HG03354 (cell line): Measurements from ENCODE around the gene NRXN2.

Experiments used
- ATAC-seq: cut with Tn5 transposase; IDR thresholded peaks from one replicate; pipeline ENCODE4 v1.9.1; 2021; ENCODE audit warnings: mild to moderate bottlenecking; ENCODE audit not compliant: unreplicated experiment, poor library complexity, severe bottlenecking

Gene NRXN2

DNA sequence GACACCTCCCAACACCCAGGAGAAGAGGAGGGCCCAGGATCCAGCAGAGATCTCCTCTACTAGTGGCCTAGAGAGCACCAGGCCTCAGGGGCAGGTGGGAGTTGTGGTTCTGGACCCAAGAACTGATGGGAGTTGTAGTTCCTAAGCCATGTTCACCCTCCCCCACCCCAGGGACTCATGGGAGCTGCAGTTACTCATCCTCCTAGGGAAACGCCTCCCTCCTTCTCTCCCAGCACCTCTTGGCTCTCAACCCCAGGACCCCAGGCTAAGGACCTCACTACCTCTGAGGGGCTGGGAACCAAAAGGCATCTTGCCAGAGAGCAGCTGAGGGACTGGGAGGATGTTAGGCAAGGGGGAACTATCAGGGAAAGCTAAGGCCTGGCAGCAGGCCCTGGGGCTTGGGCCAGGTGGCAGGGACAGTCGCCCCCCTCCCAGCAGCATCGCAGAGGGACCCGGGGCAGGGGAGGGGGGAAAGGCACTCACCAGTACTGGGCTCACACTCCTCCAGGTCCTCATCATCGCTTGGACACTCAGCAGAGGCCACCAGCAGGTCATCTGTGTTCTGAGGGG lies 103.1 kb downstream of the NRXN2 start:
- no peak for ATAC-seq

DNA sequence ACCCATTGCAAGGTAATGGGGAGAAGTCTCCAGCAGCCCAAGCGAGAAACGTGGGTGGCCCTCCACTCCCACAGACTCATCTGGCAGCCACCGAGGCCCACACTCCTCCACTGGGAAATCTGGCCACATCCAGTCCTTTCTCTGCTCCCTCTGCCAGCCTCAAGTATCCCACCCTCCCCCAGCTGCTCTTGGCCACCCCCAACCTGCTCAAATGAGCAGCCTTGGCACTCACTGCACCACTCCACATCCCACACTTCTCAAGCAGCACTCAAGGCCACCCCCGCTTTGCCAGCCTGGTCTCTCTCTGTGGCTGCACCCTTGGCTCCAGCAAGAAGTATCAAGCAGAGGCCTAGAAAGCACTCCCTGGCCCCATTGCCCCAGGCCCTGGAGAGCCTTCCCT lies 103.8 kb downstream of the NRXN2 start:
- ATAC-seq, result no peak

DNA sequence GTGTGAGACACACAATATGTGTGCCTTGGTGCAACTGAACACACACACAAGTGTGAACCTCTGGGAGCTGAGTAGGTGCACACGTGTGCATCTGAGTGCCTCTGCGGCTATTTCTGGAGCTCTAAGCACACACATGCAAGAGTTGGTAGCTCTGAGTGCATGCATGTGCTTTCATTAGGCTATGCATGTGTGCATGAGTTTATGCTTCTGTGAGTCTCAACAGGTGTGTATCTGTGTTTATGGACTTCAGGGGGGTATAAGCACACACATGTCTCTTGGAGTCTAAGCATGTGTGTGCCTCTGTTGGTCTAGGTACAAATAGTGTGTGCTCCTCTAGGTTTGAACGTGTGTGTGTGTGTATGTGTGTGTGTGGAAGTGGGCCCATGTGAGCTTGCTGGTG lies 106.2 kb downstream of the NRXN2 start:
- no peak for ATAC-seq

DNA sequence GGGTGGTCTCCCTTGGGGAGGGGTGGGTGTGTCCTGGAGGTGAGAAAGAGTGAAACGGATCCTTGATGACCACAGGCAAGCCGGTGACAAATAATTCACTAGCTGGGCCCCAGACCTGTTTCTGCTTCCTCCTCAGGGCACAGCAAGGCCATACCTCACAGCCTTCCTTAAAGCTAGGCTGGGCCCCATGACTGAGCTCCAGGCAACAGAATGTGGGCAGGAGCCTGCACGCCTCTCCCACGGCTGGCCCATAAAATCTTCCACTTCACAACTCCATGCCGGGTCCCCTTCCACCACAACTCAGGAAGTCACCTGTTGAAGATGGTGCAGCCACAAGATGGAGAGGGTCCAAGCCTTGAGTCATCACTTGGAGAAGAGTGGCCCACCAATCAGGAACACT lies 108.1 kb downstream of the NRXN2 start:
- no peak for ATAC-seq

GRCh38 chr11:64613648-64614047 lies 109.3 kb downstream of the NRXN2 start:
- ATAC-seq, result no peak

DNA sequence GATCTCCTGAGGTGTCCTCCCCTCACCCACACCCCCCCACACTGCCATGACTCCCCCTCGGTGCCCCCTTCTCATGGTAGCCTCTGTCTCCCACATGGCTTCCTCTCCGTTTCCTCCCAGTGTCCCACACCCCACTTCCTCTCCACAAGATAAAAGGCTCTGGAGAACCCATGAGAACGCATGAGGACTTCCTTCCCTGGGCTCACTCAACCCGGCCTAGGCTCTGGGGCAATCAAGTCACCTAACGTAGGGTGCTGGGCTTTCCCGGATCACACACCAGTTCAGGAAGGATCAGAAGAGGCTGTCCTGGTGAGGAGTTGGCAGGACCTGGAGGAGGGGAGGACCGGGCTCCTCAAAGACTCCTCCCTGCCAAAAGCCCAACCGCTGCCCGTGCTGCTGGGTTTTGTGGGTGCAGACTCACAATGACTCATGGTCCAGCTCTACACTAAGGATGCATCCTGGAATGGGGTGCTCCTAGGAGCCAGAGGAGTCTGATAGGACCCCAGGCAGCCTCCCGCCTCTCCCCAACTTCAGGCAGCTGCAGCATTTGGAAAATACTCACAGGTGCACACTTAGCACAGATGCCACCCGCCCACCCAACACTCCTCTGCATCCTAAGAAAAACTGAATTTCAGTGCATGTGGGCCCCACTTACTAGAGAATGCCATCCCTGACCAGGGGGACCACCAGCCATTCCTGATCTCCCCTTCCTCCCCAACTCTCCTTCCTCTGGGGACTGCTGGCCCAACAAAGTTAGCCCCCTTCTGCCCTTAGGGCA lies 110.9 kb downstream of the NRXN2 start:
- ATAC-seq, result no peak

GRCh38 chr11:64611176-64611575 lies 111.8 kb downstream of the NRXN2 start:
- no peak for ATAC-seq

DNA sequence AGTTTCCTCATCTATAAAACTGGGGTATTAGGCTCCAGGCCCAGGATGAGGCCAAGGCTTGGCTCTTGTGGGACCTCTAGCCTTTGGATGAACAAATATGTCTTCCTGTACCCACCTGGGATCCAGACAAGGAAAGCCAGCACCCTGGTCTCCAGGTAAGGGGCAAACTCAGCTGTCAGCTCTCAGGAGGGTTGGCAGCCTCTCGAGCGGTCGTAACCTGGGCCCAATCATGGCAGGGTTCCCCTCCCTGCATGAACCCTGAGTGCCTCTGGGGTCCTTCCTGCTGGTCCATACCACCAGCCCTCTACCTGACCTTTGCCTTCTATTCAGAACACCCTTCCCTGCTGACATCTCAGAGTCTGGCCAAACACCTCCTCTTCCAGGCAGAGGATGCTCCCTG lies 112.4 kb downstream of the NRXN2 start:
- no peak for ATAC-seq

DNA sequence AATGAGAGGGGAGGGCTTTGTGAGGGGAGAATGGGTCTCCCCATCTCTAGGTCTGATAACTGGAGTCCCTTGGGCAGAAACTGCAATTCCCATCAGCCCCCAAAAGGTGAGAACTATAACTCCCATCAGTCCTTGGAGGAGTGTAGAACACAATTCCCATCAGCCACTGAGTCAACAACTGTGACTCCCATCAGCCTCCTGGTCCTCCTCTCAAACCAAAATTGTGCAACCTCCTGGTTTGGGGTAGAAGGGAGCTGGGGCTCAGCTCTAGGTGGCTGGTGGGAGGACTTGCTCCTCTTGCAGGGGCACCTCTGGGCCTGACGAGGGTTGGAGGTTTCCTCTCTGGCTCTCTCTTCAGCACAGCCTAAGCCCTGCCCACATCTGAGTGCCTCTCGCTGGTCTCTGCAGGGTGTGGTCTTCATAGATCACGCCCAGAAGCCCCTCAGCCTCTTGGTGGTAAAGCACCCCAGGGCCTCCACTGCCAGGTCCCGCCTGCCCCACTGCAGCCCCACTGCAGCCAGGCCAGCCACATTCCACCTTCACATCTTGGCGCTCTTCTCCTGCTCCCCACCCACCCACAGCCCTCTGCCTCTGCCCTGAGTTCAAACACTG lies 113.5 kb downstream of the NRXN2 start:
- ATAC-seq, result no peak

- no peak for ATAC-seq
These were observed 114.4 kb downstream of the NRXN2 start for GRCh38 chr11:64608636-64609035.

- ATAC-seq, result no peak
These were observed 115.0 kb downstream of the NRXN2 start for GRCh38 chr11:64608046-64608445.

DNA sequence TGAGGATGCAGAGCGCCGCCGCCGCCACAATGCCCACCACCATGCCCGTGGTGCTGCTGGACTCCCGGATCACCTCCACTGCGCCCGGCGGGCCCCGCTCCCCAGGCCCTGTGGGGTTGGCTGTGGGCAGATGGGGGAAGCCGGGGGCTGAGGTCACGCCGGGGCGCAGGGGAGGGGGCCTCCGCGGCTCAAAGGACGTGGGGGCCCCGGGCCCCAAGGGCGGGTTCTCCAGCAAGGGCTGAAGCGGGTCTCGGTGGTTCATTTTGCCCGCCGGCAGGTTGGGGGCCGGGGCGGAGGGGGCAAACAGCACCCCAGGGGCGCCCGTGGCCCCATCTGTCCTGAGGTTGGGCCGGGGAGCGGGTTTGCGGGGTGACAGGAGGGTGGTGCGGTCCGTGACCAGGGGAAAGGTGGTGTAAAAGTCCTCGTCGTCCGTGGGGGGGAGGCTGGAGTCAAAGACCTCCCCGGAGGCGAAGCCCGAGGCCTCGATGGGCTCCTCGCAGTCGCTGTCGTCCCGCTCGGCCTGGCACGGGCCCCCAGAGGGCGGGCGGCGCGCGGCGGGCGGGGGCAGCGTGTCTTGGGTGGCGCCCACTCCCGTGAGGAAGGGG lies 115.5 kb downstream of the NRXN2 start:
- no peak for ATAC-seq

DNA sequence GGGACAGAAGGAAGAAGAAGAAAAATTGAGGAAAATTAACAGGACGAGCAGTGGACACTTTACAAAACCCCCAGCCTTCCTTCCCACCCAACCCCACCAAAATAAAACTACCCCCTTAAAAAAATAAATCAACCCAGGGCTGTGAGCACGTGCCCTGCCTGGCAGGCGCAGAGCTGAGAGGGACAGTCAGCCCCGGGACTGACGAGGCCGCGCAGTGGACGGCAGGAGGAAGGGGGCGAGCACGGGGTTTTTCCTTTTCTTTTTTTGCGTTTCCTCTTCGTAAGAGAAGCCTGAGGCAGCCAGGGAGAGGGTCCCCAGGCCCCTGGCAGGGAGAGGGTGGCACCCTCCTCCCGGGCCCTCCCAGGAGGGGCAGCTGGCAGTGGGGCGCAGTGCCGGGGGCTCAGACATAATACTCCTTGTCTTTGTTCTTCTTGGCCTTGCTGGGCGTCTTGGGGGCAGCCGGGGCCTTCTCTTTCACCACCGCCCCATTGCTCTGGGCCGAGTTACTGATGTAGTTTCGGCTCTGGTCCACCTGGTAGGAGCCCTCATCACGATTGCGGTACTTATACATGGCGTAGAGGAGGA lies 116.1 kb downstream of the NRXN2 start:
- no peak for ATAC-seq

- no peak for ATAC-seq
These were observed 117.1 kb downstream of the NRXN2 start for GRCh38 chr11:64605656-64606585.

DNA sequence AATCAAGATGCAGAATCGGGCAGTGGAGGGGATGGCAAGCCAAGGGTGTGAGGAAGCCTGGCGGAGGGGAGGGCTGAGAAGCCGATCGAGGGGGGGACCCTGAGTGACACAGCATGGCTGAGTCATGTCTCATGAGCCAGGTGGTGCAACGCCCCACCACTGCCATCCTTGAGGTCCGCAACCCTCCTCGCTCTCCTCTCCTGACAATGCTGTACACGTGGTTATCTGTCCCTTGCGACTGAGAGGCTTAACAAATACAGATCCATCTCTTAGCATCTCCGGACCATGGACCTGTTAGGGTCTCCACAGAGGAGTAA lies 117.8 kb downstream of the NRXN2 start:
- ATAC-seq, result no peak

- no peak for ATAC-seq
These were observed 118.3 kb downstream of the NRXN2 start for GRCh38 chr11:64604458-64605243.

DNA sequence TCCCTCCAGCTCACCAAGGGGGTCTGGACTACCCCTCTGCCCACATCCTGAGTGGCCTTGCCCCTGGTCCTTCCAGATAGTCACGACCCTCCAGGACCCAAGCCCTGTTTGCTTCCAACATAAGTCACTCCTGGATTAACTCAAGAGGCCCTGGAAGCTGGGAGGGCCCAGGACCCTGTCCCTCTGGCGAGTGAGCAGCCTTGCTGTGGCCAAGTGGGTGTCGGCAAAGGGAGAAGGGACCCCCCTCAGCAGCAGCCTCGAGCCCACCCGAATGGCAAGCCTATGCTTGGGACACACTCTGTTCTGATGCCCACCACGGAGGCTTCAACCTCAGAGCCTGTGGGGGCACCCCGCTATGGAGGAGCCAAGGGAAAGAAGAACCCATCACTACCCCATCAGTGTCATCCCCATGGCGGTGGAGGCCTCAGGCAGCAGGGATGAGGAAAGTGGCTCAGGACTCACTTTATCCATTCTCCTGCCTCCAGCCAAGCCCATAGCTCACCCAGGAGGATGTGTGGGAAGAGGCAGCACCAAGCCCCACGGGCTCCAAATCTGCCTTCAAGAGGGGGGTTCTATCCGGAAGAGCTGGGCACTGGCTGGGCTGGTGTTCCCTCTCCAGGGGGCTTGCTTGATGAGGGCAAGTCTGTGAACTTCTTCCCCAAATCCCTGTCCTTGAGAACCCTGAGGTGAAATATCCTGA lies 119.4 kb downstream of the NRXN2 start:
- no peak for ATAC-seq

DNA sequence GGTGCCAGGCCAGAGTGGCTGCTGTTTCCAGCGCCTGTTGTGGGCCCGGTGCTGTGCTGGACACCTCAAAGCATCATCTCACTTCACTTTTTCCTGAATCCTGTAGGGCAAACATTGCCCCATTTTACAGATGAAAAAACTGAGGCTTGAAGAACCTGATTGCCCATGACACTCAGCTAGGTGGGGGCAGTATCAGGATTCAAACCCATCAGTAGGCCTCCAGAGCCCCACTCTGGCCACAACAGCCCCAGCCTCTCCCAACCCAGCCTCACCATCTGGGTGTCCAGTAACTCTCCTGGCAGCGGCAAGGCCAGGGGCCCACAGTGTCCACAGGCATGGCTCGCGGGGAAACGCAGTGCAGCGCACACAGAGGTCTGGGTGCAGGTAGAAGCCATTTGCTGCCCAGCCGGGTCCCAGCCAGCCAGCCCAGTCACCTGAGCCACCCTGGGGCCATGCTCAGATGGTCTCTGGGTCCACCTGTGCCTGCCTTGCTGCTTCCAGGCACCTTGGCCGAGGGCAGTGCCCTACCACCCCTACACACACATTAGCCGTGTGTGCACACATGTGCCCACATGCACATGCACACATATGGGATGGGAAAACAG lies 120.4 kb downstream of the NRXN2 start:
- ATAC-seq, result no peak
